MCF 10A (cell line): ENCODE results near the gene RNF212. TPM values are rescaled to one million over a fixed set of nuclear protein-coding genes. Genes with fewer than 3 reads are reported as not detected.

Experiments used
- BruUV-seq: library from RNA; stranded (reverse); fragments of 400-500 nt; replicated peaks from 2 replicates; lab custom pipeline; 2021; lab: Mats Ljungman, UMichigan
- CTCF ChIA-PET: fragments of 300-600 bp; sonication (Branson Sonifier 250); formaldehyde crosslinking; extraction: SDS; loops from one replicate; lab custom pipeline; 2021; ENCODE audit warnings: antibody characterized with exemption, inconsistent platforms; lab: Yijun Ruan, JAX
- POLR2A ChIA-PET: fragments of 300-600, 350-650 bp; sonication (Branson Sonifier 250); formaldehyde crosslinking; extraction: SDS; loops from one replicate; lab custom pipeline; 2020; ENCODE audit warnings: antibody characterized with exemption, inconsistent platforms; lab: Yijun Ruan, JAX
- DNase-seq: peaks from one replicate; pipeline ENCODE4 v3.0.0-alpha.2; 2018; ENCODE audit not compliant: unreplicated experiment
- H3K27ac Mint-ChIP-seq: one replicate; pipeline ENCODE4 v1.8.0; 2022; ENCODE audit warnings: mild to moderate bottlenecking, low read depth, mixed read lengths; ENCODE audit not compliant: unreplicated experiment
- H3K27me3 Mint-ChIP-seq: one replicate; pipeline ENCODE4 v1.8.0; 2022; ENCODE audit warnings: mixed read lengths; ENCODE audit not compliant: insufficient read depth, unreplicated experiment
- H3K36me3 Mint-ChIP-seq: one replicate; pipeline ENCODE4 v1.8.0; 2022; ENCODE audit warnings: mild to moderate bottlenecking, moderate library complexity, mixed read lengths; ENCODE audit not compliant: insufficient read depth, unreplicated experiment
- H3K4me1 Mint-ChIP-seq: one replicate; pipeline ENCODE4 v1.8.0; 2022; ENCODE audit warnings: mixed read lengths; ENCODE audit not compliant: insufficient read depth, unreplicated experiment
- H3K4me3 Mint-ChIP-seq: one replicate; pipeline ENCODE4 v1.8.0; 2022; ENCODE audit warnings: mild to moderate bottlenecking, moderate library complexity, mixed read lengths; ENCODE audit not compliant: unreplicated experiment
- H3K9me3 Mint-ChIP-seq: one replicate; pipeline ENCODE4 v1.8.0; 2022; ENCODE audit warnings: mixed read lengths; ENCODE audit not compliant: unreplicated experiment
- CTCF ChIP-seq: fragments of 200-600 bp; IDR thresholded peaks from one replicate; pipeline ENCODE4 v1.8.0; 2022; ENCODE audit warnings: antibody characterized with exemption, mild to moderate bottlenecking; ENCODE audit not compliant: unreplicated experiment
- intact Hi-C: fragments of 100-400 bp; cut with micrococcal nuclease; formaldehyde crosslinking; loops from 2 replicates; pipeline ENCODE4 v1.14.1; 2022
- total RNA-seq: library from RNA; stranded (reverse); gene quantifications from 2 replicates; pipeline ENCODE4 v1.2.3, GENCODE V29; 2022

Gene RNF212
- total RNA-seq, 1 experiment from 2014 or later = not detected

- ChIA-PET CTCF (interaction anchor here (0.6 kb wide), 1 partner anchor 10 kb away, joined by 3 read pairs; no protein-coding TSS in a partner anchor), POLR2A (no interaction called here)
- H3K27ac Mint-ChIP-seq = no peak overlapping the region
- H3K27me3 Mint-ChIP-seq = no peaks in the 10 kb centered on the region
- intact Hi-C loops = no loop called here
- no TSS peak for BruUV-seq
- no peaks in the 10 kb centered on the region for H3K9me3 Mint-ChIP-seq
- no peak overlapping the region for H3K4me3 Mint-ChIP-seq
- no peaks in the 10 kb centered on the region for H3K36me3 Mint-ChIP-seq
- DNase-seq = no peak
- no peak for TF ChIP-seq CTCF
- no peaks in the 10 kb centered on the region for H3K4me1 Mint-ChIP-seq
These were observed 14.1 kb downstream of the RNF212 start for GRCh38 chr4:1099270-1099669.

DNA sequence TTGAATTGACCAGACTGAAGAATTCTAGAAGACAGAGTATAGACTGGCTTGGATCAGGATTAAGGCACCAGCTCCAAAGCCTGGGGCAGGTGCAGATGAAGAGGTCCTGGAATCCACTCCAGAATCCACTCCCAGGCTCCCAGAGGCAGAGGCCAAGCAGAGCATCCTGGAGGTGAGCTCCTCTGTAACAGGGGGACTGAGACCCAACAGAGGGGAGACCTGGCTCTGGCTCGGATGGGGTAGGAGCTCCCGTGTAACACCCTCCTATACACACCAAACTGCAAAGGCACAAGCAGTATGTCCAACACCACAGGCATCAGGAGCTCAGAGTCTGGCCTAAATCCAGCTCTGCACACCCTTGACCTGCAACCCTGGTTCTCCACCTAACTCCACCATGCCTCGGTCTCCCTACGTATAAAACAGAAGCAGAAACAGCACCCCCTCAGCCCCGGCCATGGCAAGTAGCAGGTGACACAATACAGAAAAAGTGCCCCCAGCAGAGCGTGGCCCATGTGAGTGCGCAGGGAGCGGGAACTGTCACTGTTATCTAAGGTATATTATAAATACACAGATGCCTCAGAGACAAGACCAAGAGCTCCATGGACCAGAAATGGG lies 14.9 kb downstream of the RNF212 start:
- Mint-ChIP-seq H3K9me3 (no peaks in the 10 kb centered on the region), H3K27me3 (no peaks in the 10 kb centered on the region), H3K4me1 (no peaks in the 10 kb centered on the region), H3K36me3 (no peaks in the 10 kb centered on the region), H3K4me3 (no peak overlapping the region), H3K27ac (no peak overlapping the region)
- ChIA-PET POLR2A (no interaction called here), CTCF (interaction anchor here (0.6 to 1.3 kb wide), 2 partner anchors 11 to 25 kb away, joined by 3 read pairs; no protein-coding TSS in a partner anchor)
- DNase-seq = no peak
- intact Hi-C loops = no loop called here
- no TSS peak for BruUV-seq
- TF ChIP-seq CTCF = no peak

DNA sequence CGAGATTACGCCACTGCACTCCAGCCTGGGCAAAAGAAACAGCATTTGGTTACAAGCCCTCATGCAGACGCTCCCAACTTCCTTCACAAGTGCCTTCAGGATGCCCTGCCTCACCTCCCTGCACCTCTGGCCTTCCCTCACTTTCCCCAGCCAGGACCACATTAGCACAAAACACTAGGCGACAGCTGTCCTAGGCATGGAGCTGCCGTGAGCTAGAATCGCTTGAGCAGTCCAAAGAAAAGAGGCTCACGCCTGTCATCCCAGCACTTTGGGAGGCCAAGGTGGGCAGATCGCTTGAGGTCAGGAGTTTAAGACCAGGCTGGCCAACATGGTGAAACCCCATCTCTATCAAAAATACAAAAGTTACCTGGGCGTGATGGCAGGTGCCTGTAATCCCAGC lies 15.8 kb downstream of the RNF212 start:
- CTCF ChIA-PET = interaction anchor here (1.3 kb wide), 1 partner anchor 24 kb away, joined by 3 read pairs; no protein-coding TSS in a partner anchor
- Mint-ChIP-seq H3K27ac (no peak overlapping the region), H3K9me3 (no peaks in the 10 kb centered on the region), H3K27me3 (no peaks in the 10 kb centered on the region), H3K4me1 (no peaks in the 10 kb centered on the region), H3K36me3 (no peaks in the 10 kb centered on the region), H3K4me3 (no peak overlapping the region)
- BruUV-seq = no TSS peak
- no peak for DNase-seq
- no peak for TF ChIP-seq CTCF
- intact Hi-C loops = no loop called here
- POLR2A ChIA-PET = no interaction called here

DNA sequence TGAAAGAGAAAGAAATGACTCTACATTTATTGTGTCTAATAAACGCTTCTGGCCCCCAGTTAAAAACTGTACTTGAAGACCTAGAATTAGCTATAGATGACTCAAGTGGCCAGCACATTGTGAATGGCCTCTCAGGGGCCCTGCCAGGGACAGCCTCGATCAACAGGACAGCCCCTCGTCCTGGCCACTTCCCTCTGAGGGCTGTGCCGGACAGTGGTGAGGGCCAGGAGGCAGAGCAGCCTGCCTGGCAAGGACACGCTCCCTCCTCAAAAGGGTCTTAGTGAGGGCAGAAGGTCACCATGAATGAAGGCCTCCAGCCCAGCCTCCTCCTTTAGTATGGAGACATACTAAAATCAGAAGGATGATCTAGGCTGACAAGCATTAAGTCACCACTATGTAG lies 16.5 kb downstream of the RNF212 start:
- no peak for DNase-seq
- intact Hi-C loops = no loop called here
- no peaks in the 10 kb centered on the region for H3K27me3 Mint-ChIP-seq
- no peak overlapping the region for H3K4me3 Mint-ChIP-seq
- H3K4me1 Mint-ChIP-seq = no peaks in the 10 kb centered on the region
- no peak overlapping the region for H3K27ac Mint-ChIP-seq
- TF ChIP-seq CTCF = no peak
- ChIA-PET POLR2A (no interaction called here), CTCF (interaction anchor here (1.3 kb wide), 1 partner anchor 24 kb away, joined by 3 read pairs; no protein-coding TSS in a partner anchor)
- no peaks in the 10 kb centered on the region for H3K36me3 Mint-ChIP-seq
- no TSS peak for BruUV-seq
- H3K9me3 Mint-ChIP-seq = no peaks in the 10 kb centered on the region
